GM12892 (cell line): ENCODE results near the gene LCOR.

Experiments
- POLR2A ChIP-seq: IDR thresholded peaks from 2 replicates; pipeline ENCODE4 v1.6.1; 2011; ENCODE audit warnings: low read depth, low read length, control low read depth
- POLR2AphosphoS5 ChIP-seq: IDR thresholded peaks from 2 replicates; pipeline ENCODE4 v1.6.1; 2011; ENCODE audit warnings: low read depth, low read length, control low read depth

GRCh38 chr10:96904648-96905047, 72.5 kb downstream of the LCOR start:
- TF ChIP-seq POLR2AphosphoS5: no peak
- no peak for TF ChIP-seq POLR2A
